ENCODE results near the gene FAT1.

Gene FAT1

GRCh38 chr4:186554539-186554913 lies 169.1 kb downstream of the FAT1 start:
- DNase-seq: no peak

GRCh38 chr4:186553717-186554116 lies 169.9 kb downstream of the FAT1 start:
- no peak for DNase-seq

- no peak for DNase-seq
Measured at GRCh38 chr4:186551849-186552248, 171.8 kb downstream of the FAT1 start.

- DNase-seq: no peak
Measured at GRCh38 chr4:186545436-186545835, 178.2 kb downstream of the FAT1 start.

GRCh38 chr4:186543206-186543605 lies 180.4 kb downstream of the FAT1 start:
- no peak for DNase-seq

- DNase-seq: no peak
Measured at GRCh38 chr4:186541801-186542200, 181.9 kb downstream of the FAT1 start.

GRCh38 chr4:186537843-186538521 lies 185.7 kb downstream of the FAT1 start:
- no peak for DNase-seq

Measured in stimulated activated CD8-positive, alpha-beta memory T cell treated with anti-CD3 and anti-CD28 coated beads, Interleukin-4, amount 100 ng/mL, for 48 hours (primary cell).